GM12878 (cell line): Measurements from ENCODE around the gene NCAPD3. TPM values are rescaled to one million over a fixed set of nuclear protein-coding genes. Genes with fewer than 3 reads are reported as not detected.

ENCODE experiments used
- ATAC-seq: fragments of 200-7000 bp; cut with Tn5 transposase; 3 replicates; pipeline ENCODE4 v1.9.1; 2020; ENCODE audit warnings: mild to moderate bottlenecking, moderate library complexity
- BruUV-seq: library from RNA; stranded (reverse); fragments of 400-500 nt; replicated peaks from 2 replicates; lab custom pipeline; 2021; lab: Mats Ljungman, UMichigan
- CTCF ChIA-PET: fragments of 300-600 bp; sonication (Branson Sonifier 250); formaldehyde crosslinking; extraction: SDS; loops from one replicate; lab custom pipeline; 2021; ENCODE audit warnings: inconsistent platforms; lab: Yijun Ruan, JAX
- POLR2A ChIA-PET: fragments of 350-600 bp; formaldehyde crosslinking; extraction: SDS; loops from one replicate; lab custom pipeline; 2021; ENCODE audit warnings: inconsistent platforms; lab: Charles Lee
- RAD21 ChIA-PET: fragments of 300-600 bp; sonication (Branson Sonifier 250); formaldehyde crosslinking; loops from one replicate; lab custom pipeline; 2023; ENCODE audit warnings: antibody characterized with exemption; ENCODE audit not compliant: unreplicated experiment; lab: Charles Lee
- SMC1A ChIA-PET: fragments of 300-600 bp; sonication (Branson Sonifier 250); formaldehyde crosslinking; loops from one replicate; lab custom pipeline; 2023; ENCODE audit not compliant: unreplicated experiment, uncharacterized antibody; lab: Charles Lee
- DNase-seq: peaks from one replicate; pipeline ENCODE4 v3.0.0-alpha.2; 2011; ENCODE audit warnings: low read depth, low spot score
- FAIRE-seq: peaks from 3 replicates; lab custom pipeline; 2011; peaks lifted over from hg19 to GRCh38; lab: Jason Lieb, UNC
- H2AFZ ChIP-seq: 2 replicates; pipeline ENCODE4 v1.6.0; 2011; ENCODE audit warnings: low read depth, low read length, control low read depth; ENCODE audit not compliant: control insufficient read depth
- H3K27ac ChIP-seq: 2 replicates; pipeline ENCODE4 v1.5.1; 2011; ENCODE audit warnings: control low read depth; ENCODE audit not compliant: control insufficient read depth, insufficient read depth
- H3K27me3 ChIP-seq, 2 experiments: replicated peaks in 1 of 2; 2 replicates each; pipeline versions ENCODE4 v1.6.0 to v1.6.1; 2011; ENCODE audit warnings: low read length in 1 of 2; ENCODE audit not compliant: control insufficient read depth in 2 of 2, insufficient read depth in 2 of 2
- H3K36me3 ChIP-seq, 2 experiments: 2 replicates each; pipeline ENCODE4 v1.5.1; 2011; ENCODE audit warnings: low read length in 1 of 2; ENCODE audit not compliant: control insufficient read depth in 2 of 2, insufficient read depth in 2 of 2
- H3K4me1 ChIP-seq: 2 replicates; pipeline ENCODE4 v1.6.1; 2011; ENCODE audit warnings: mild to moderate bottlenecking, low read length, moderate library complexity, mixed read lengths; ENCODE audit not compliant: control insufficient read depth, insufficient read depth
- H3K4me2 ChIP-seq: 2 replicates; pipeline ENCODE4 v1.6.0; 2011; ENCODE audit warnings: control low read depth; ENCODE audit not compliant: control insufficient read depth, insufficient read depth
- H3K4me3 ChIP-seq: fragments of 200-600 bp; sonication (generic); 2 replicates; pipeline ENCODE4 v1.5.1; 2016
- H3K79me2 ChIP-seq: 2 replicates; pipeline ENCODE4 v1.6.0; 2011; ENCODE audit warnings: low read length; ENCODE audit not compliant: control insufficient read depth, insufficient read depth
- H3K9ac ChIP-seq: 2 replicates; pipeline ENCODE4 v1.8.0; 2011; ENCODE audit warnings: low read length, control low read depth, mixed read lengths; ENCODE audit not compliant: control insufficient read depth, insufficient read depth
- H3K9me3 ChIP-seq: replicated peaks from 3 replicates; pipeline ENCODE4 v1.5.1; 2011; ENCODE audit warnings: mild to moderate bottlenecking, low read length; ENCODE audit not compliant: control insufficient read depth, insufficient read depth
- H4K20me1 ChIP-seq: 2 replicates; pipeline ENCODE4 v1.6.0; 2011; ENCODE audit not compliant: control insufficient read depth, insufficient read depth
- BACH1 ChIP-seq: fragments of 450-650 bp; IDR thresholded peaks from 2 replicates; pipeline ENCODE4 v1.6.1; 2017; ENCODE audit warnings: mild to moderate bottlenecking, borderline replicate concordance
- EP300 ChIP-seq, 2 experiments: fragments of 150-350 bp in 1 of 2; IDR thresholded peaks; 2 replicates each; pipeline ENCODE4 v1.6.1; 2011 to 2012; ENCODE audit warnings: low read depth in 2 of 2, low read length in 2 of 2, borderline replicate concordance in 1 of 2, improper control_type of control experiment in 1 of 2, inconsistent platforms in 1 of 2; ENCODE audit not compliant: control insufficient read depth in 1 of 2
- MEF2B ChIP-seq: fragments of 450-650 bp; IDR thresholded peaks from 2 replicates; pipeline ENCODE4 v1.6.1; 2018; ENCODE audit warnings: mild to moderate bottlenecking, moderate library complexity; ENCODE audit not compliant: partially characterized antibody, poor library complexity, severe bottlenecking
- MTA2 ChIP-seq: fragments of 450-650 bp; IDR thresholded peaks from 2 replicates; pipeline ENCODE4 v1.6.1; 2016; ENCODE audit warnings: low read depth, mild to moderate bottlenecking, moderate library complexity
- SREBF2 ChIP-seq: IDR thresholded peaks from 2 replicates; pipeline ENCODE4 v1.6.1; 2012; ENCODE audit warnings: mild to moderate bottlenecking, low read length
- TAF1 ChIP-seq: IDR thresholded peaks from 2 replicates; pipeline ENCODE4 v1.6.1; 2011; ENCODE audit warnings: mild to moderate bottlenecking, low read depth, low read length, borderline replicate concordance
- TBL1XR1 ChIP-seq: IDR thresholded peaks from 2 replicates; pipeline ENCODE4 v1.6.1; 2012; ENCODE audit warnings: low read depth, low read length, improper control_type of control experiment
- TCF7 ChIP-seq: IDR thresholded peaks from 2 replicates; pipeline ENCODE4 v1.6.1; 2014; ENCODE audit warnings: antibody characterized with exemption, borderline replicate concordance
- ZBED1 ChIP-seq: IDR thresholded peaks from 2 replicates; pipeline ENCODE4 v1.6.1; 2016; ENCODE audit warnings: borderline replicate concordance
- WGBS: methylation state at CpG from one replicate; pipeline ENCODE4 v1.1.6; 2016; ENCODE audit warnings: low lambda C conversion rate; ENCODE audit not compliant: insufficient replicate concordance, insufficient coverage; ENCODE audit errors: missing lambda C conversion rate; 5-methylcytosine and 5-hydroxymethylcytosine counted together
- in situ Hi-C: fragments of 300-500 bp; cut with MboI; formaldehyde crosslinking; loops from 9 replicates; pipeline ENCODE4 v1.14.3; 2018; ENCODE audit warnings: mixed read lengths
- intact Hi-C: fragments of 100-400 bp; cut with micrococcal nuclease; formaldehyde crosslinking; loops from one replicate; pipeline ENCODE4 v1.14.2; 2022; ENCODE audit not compliant: unreplicated experiment
- polyA plus RNA-seq, 11 experiments: library from polyadenylated mRNA; depleted of rRNA in 4 of 11; unstranded in 6 of 11; stranded (reverse) in 5 of 11; fragments of >200 nt; fragmentation: Nextera tagmentation in 4 of 11; fragmentation: Illumina TruSeq in 1 of 11; extraction: Ambion mirVana in 4 of 11; extraction: Trizol in 1 of 11; gene quantifications; 1 replicate in 1 of 11; 2 replicates in 10 of 11; pipeline versions ENCODE4 v1.2.1 to v1.2.3, GENCODE V29; 2011 to 2016; ENCODE audit warnings: inconsistent platforms in 2 of 11, missing spikeins in 2 of 11, low read depth in 1 of 11
- total RNA-seq, 4 experiments: library from RNA; depleted of rRNA in 3 of 4; stranded (reverse); fragments of >200 nt in 3 of 4; fragmentation: Illumina TruSeq in 1 of 4; extraction: Trizol in 1 of 4; gene quantifications; 2 replicates each; pipeline versions ENCODE4 v1.2.1 to v1.2.3, GENCODE V29; 2013 to 2021

NCAPD3 gene
- total and polyA plus RNA-seq, 10 of the 15 experiments (the other 5 are each of a cell fraction or from before 2014, with no cell fraction given), result 14.9 to 58.2 (median 48.2) TPM

- no TSS peak for BruUV-seq
- intact Hi-C loops (no loop called here), in situ Hi-C loops (no loop called here)
- no peak for FAIRE-seq
- H3K9me3 ChIP-seq, result no peaks in the 10 kb centered on the region
- H3K4me3 ChIP-seq, result no peak overlapping the region
- H3K27ac ChIP-seq, result no peak overlapping the region
- H3K4me1 ChIP-seq, result 0 out of 2 replicates have a peak, but pooled peaks cover 5% of the 10 kb centered on the region
- no peak for DNase-seq
- ATAC-seq, result peak; percentile 62
- TF ChIP-seq TCF7, result no peak
- no peak for TF ChIP-seq MEF2B
- no peak for TF ChIP-seq TAF1
- no peak for TF ChIP-seq SREBF2
- TF ChIP-seq MTA2, result no peak
- no peak for TF ChIP-seq EP300 (IDR thresholded peaks at IDR 0.05; ENCODE audit: borderline replicate concordance in 1 of 2, control insufficient read depth in 1 of 2, low read depth in 2 of 2, low read length in 2 of 2)
- no peak for TF ChIP-seq ZBED1
- TF ChIP-seq BACH1, result no peak
- no peak for TF ChIP-seq TBL1XR1
- H3K4me2 ChIP-seq, result peak overlapping the region; percentile 35; the same call in 1 of the 2 replicates
- H4K20me1 ChIP-seq, result no peaks in the 10 kb centered on the region
- no peaks in the 10 kb centered on the region for H3K27me3 ChIP-seq
- H3K36me3 ChIP-seq, result peaks cover 1 to 10% of the 10 kb centered on the region in 2 experiments; a peak in 3 of 4 replicates
- no peak overlapping the region for H3K9ac ChIP-seq
- ChIA-PET SMC1A (no interaction called here), POLR2A (no interaction called here), CTCF (no interaction called here), RAD21 (no interaction called here)
- H2AFZ ChIP-seq, result no peak overlapping the region
- 89% methylated on average over 7 of the region's 7 CpGs for WGBS
- H3K79me2 ChIP-seq, result peaks cover 12% of the 10 kb centered on the region
Observed at GRCh38 chr11:134215836-134216235, 7.9 kb downstream of the NCAPD3 start.
